NCI-H748 (cell line): ENCODE data around the gene SLC7A1.

ENCODE experiments used
- DNase-seq: peaks from one replicate; lab custom pipeline; 2025; ENCODE audit not compliant: unreplicated experiment; lab: John Stamatoyannopoulos, UW

Gene SLC7A1

GRCh38 chr13:29583073-29583785 lies 12.3 kb downstream of the SLC7A1 start:
- DNase-seq, result no peak

DNA sequence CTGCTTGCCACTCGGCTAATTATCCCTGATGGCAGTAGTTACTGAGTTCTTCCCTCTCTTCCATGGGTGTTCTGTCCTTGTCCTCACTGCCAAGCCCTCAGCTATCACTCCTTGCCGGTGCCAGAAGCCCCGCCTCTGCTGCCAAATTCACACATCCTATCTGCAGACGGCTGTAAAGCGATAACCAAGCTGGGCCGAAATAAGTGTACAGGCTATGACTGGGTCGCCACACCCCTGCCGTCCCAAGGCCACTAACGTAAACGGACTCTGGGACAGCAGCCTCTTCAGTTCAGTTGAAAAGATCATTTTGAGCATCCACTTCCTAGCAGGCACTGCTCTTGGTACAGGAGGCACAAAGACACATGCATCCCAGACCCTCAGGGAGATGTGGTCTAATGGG lies 13.3 kb downstream of the SLC7A1 start:
- DNase-seq, result no peak

DNA sequence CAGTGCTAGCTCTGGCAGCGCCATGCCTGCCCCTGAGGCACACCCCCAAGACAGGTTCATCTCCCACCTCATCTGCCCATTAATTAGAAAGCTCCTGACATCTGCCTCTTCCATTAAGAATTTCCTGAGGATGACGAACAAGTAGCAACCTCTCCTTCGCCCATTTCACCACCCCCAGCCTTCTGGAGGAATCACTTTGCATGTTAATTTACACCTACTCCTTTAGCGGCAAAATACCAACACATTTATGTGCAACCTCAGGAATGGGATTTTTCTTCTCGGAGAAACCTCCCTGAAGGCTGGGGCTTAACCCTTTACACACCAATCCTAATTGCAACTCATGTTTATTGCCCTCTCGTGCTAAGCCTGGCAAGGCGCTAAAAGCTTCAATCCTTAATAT lies 13.8 kb downstream of the SLC7A1 start:
- no peak for DNase-seq

DNA sequence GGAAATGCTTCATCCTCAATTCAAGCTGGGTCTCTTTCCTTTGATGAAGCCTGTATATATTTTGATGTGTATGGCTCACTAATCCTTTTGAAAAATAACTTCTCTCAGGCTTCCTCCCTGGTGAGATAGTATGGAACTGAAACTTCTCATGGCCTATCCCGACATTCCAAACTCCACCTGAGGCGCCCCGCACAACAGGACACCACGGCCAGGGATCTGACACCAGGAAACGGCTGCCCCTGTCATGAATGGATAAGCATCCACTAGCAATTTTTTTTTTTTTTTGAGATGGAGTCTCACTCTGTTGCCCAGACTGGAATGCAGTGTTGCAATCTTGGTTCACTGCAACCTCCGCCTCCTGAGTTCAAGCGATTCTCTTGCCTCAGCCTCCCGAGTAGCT lies 16.4 kb downstream of the SLC7A1 start:
- DNase-seq, result no peak

DNA sequence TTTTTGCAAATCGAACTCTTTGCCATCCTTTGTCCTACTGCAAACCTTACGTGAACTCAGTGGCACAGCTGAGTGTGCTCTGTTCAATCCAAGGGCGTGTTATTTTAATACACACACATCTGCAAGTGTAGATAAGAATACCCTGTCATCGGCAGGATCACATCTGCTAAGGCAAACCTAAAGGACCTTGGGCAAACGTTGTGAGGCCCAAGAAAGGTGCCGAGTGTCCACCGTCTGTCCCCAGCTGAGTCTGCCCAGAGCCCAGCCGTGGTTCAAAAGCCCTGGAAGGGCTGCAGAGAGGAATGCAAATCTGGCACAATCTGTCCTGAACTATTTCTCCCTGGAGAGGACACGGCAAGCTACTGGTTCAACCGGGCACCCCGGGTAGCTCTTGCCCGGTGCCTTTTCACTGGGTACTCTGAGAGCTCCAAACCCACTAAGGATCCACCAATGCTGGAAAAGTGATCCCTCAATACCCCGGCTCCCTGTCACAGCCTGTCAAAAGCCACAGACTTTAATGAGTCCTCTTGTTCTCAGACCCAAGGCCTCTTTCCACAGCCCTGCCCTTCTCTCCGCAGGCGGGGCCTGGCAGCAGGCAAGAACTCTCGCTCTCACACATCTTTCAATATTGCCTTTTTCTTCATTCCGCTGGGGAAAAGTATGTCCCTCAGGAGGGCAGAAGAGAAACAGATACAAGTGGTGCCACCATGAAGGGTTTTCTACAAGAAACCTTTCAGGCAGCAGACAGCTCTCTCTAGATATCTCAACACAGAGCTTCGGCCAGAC lies 17.0 kb downstream of the SLC7A1 start:
- no peak for DNase-seq

DNA sequence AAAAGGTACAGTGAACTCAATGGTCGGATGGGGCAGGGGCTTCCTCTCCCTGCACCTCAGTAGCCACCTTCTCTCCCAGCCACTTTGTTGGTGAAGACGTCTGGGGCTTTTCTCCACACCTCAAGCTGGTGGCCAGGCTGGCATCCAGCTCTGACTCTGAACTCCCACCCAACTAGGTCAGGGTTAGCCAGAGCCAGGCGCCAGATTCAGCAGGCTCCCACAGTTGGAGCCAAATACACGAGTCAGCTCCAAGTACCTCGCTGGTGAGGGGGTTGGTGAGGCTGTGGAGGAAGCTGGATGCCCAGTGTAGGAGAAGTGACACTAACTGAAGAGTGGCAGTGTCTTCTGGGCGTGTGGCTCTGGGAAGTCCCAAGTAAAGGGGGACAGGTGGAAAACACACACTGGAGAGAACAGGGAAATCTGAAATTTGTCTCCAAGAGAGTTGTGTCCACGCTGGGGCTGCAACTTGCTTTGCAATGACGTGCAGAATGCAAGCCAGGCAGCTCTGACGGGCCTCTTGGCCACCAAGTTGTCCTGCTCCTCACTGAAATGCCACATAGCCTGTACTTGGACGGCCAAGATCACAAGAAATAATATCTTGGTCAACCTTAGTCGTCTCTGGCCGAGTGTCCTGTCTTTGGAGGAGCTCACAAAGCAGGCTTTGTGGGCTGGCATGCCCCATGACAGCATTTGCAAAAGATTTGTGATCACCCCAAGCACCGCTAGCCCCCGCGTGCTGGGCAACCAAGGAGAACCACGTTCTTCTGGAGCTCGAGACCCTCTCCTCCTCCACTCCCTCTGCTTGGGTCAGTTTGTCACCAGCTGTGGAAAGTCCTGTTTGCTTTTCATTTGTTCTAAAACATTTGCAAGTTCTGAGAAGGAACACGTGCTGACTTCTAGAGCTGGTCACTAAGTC lies 18.1 kb downstream of the SLC7A1 start:
- no peak for DNase-seq

DNA sequence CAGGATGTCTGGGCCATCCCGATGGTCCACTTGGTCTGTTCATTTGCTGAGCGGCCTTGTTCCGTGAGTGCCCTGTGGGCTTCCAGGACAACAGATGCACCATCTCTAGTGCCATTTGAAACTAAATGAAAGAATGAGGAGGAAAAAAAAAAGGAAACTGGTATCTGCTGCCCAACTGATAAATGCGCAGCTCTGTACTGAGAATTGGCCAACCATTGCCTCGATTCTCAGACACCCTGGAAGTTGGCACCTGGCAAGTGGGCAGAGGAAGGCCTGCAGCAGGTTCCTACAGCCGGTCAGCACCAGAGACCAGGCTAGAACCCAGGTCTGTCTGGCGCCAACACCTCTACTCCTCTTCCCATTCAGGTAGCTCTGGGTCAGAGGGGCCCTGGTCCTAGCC lies 18.9 kb downstream of the SLC7A1 start:
- DNase-seq, result no peak

- no peak for DNase-seq
These were observed 20.4 kb downstream of the SLC7A1 start for GRCh38 chr13:29575098-29575497.

DNA sequence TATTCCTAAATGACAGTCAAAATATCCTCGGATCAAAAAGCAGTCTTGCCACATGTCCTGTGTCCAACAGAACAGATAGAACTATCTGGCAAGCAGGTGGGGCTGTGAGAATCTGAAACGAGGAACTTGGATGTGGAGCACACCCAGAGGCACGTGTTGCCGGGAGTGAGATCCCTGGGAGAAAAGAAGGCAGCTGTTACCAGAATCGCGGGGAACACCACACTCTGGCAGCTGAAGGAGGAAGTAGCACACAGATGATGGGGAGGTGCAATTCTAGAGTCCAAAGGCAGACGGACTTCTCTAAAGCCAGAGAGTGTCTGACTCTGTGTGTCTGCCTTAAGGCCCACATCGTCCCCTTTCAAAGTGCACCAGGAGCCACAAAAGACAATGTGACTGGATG lies 22.3 kb downstream of the SLC7A1 start:
- DNase-seq, result no peak

DNA sequence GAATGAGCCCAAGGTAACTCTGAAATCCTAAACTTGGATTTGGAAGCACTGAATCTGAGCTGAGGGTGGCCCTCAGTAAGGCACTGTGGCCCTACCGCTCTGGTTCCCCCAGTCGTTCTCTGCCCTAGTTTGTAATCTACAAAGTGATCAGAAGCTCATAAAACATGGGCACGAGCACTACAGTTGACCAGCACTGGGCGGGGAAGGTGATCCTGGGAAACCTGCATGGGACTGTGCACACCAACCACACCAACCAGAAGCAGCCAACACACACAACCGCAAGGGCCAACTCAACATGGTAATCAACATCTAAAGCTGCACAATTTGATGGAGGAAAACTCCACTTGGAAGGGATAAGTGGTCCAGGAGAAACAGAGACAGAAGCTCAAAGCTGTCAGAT lies 22.9 kb downstream of the SLC7A1 start:
- no peak for DNase-seq

DNA sequence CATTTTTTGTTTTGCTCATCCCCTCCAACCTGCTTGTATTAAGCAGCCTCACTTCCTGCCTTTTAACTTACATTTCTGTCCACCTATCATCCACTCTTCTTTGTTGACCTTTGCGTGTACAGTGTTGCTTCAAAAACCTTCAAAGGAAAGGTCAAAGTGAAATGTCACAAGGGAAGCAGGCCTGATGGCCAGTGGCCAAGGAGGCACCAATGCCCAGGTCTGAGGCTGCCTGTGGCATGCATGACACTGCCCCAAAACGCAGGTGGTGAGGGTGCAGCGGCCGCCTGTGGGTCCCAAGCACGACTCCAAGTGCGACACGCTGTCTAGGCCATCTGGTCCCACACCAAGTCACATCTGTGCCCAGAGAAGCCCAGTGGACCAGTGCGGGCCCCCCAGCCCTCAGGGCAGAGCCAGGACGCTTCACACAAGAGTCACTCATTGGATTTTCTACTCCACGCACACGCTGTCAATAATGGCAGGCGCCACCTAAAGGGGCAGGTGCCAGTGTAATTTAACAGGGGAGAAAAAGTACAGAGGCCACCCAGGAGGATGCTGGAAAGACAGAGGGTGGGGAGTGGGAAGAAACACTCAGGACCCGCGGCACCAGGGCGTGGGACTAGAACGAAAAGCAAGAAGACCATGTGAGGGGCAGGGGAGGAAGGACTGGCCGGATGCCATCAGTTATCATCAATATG lies 23.5 kb downstream of the SLC7A1 start:
- DNase-seq, result peak; percentile 55

GRCh38 chr13:29570051-29570654 lies 25.3 kb downstream of the SLC7A1 start:
- no peak for DNase-seq

DNA sequence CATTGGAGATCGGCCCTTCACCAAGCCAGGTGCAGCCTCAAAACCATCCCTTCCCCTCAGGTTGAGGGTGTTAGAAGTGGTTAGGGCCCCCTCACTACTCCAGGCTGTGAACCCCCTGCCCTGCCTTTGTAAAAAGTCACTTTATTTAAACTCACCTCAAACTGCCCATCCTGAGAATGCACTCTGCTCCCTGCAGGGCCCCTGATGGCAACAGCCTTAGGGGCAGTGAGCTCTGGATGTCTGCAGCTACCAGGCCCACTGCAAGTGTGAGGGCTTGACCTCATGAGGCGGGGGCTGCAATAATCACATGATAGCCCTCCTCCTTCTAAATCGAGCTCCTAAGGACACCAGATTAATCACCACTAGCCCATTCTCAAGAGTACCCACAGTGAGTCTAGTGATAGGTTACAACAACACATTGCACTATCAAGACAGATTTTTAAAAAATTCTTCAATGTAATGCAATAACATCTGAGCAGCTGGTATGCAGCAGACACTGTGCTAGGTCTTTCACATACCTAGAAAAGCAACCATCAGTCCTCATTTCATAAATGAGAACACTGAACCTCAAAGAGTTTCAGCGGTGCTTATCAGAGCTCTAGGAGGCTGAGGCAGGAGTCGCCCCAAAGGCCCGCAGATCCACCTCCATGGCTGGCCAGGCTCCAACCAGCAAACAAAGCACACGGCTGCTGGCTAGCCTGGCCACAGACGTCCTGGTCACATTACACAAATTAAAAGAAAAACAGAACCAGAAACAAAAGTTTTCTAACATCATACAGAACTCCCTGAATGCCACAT lies 26.0 kb downstream of the SLC7A1 start:
- no peak for DNase-seq

DNA sequence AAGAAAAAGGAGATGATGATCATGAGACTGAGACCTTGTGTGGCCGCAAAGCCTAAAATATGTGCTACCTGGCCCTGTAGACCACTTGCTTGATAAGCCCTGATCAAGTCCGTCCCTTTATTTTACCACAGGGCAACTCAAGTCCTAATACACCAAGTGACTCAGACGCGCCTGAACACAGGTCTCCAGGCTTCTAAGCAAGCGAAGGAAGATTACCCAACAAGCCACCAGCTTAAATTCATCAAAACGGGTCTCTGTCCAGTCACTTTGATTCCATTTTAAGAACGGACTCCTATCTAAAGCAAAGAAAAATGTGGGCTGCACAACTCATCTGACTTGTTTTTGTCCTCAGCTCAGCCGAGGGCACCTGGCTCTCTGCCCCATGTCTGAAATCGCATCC lies 26.8 kb downstream of the SLC7A1 start:
- DNase-seq, result no peak

DNA sequence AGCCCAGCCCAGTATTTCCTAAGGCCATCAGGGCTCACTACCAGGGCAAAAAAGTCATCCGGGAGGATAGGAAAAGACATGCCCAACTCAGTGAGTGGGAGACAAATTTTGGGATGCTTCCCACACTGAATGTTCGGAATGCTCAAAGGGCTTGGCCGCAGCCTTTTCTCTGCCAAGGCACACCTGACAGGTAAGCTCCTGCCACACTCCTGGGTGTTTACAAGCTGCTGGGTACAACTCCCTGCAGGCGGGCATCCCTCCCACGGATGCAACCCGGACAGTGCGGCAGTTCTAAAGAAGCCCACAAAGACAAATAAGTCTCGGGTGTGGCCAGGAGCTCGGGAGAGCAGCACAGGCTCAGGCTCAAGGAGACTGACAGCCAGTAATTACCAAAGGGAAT lies 28.1 kb downstream of the SLC7A1 start:
- DNase-seq, result no peak

DNA sequence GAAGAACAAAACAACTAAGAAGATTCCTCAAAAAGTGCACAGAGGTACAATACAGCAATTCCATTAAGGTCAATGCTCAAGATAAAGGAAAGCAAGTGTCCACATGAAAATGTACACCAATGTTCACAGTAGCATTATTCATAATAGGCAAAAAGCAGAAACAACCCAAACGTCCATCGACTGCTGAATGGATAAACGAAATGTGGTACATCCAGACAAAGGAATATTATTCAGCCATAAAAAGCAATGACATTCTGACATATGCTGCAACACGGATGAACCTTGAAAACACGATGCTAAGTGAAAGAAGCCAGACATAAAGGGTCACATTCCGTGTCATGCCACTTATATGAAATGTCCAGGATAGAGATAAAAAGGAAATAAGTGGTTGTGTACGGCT lies 29.3 kb downstream of the SLC7A1 start:
- no peak for DNase-seq

- no peak for DNase-seq
These were observed 30.7 kb downstream of the SLC7A1 start for GRCh38 chr13:29564818-29565217.

- DNase-seq, result no peak
These were observed 31.1 kb downstream of the SLC7A1 start for GRCh38 chr13:29564373-29564772.

DNA sequence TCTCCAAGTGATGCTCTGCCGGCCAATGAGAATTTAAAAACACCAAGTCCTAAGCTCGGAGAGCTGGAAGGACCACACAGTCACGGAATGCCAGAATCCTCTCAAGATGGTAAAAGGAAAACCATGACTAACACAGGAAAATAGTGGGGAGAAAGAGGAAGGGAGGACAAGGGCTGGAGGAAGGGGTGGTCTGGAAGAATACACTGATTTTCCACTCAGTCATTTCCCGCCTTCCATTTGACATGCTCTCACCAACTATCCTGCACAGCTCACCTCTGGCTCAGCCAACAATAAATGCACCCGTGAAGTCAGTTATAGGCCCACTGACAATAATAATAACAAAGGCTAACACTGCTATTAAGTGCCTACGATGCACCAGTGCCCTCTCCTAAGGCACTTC lies 31.5 kb downstream of the SLC7A1 start:
- DNase-seq, result no peak
